ENCODE measurements around the gene HCLS1.

GRCh38 chr3:121621491-121621890 lies 39.2 kb downstream of the HCLS1 start:
- TF ChIP-seq EZH2 (IDR thresholded peaks at IDR 0.05; ENCODE audit: borderline replicate concordance, low read length) (no peak), CTCF (IDR thresholded peaks at IDR 0.05; ENCODE audit: low read length) (no peak)

Data from OCI-LY1 (cell line).